Activated naive CD4-positive, alpha-beta T cell treated with anti-CD3 and anti-CD28 coated beads for 36 hours (primary cell): ENCODE results near the gene UQCR11. TPM values are rescaled to one million over a fixed set of nuclear protein-coding genes. Genes with fewer than 3 reads are reported as not detected.

Source experiments
- CTCF ChIA-PET: fragments of 350-600 bp; sonication (Branson Sonifier 250); formaldehyde crosslinking; loops from one replicate; lab custom pipeline; 2021; ENCODE audit warnings: antibody characterized with exemption; lab: Charles Lee
- DNase-seq: peaks from one replicate; pipeline ENCODE4 v3.0.0-alpha.2; 2020
- H3K27ac Mint-ChIP-seq: one replicate; pipeline ENCODE4 v1.8.0; 2021; ENCODE audit warnings: mild to moderate bottlenecking, mixed read lengths
- H3K27me3 Mint-ChIP-seq: one replicate; pipeline ENCODE4 v1.8.0; 2021; ENCODE audit warnings: low read depth, mixed read lengths
- H3K36me3 Mint-ChIP-seq: one replicate; pipeline ENCODE4 v1.8.0; 2021; ENCODE audit warnings: low read depth, mixed read lengths
- H3K4me1 Mint-ChIP-seq: one replicate; pipeline ENCODE4 v1.8.0; 2021; ENCODE audit warnings: low read depth, mixed read lengths
- H3K4me3 Mint-ChIP-seq: one replicate; pipeline ENCODE4 v1.8.0; 2021; ENCODE audit warnings: mild to moderate bottlenecking, moderate library complexity, mixed read lengths
- H3K9me3 Mint-ChIP-seq: one replicate; pipeline ENCODE4 v1.8.0; 2021; ENCODE audit warnings: mixed read lengths
- intact Hi-C: fragments of 100-400 bp; cut with micrococcal nuclease; formaldehyde crosslinking; loops from one replicate; pipeline ENCODE4 v1.15.1; 2023
- total RNA-seq, 2 experiments: library from RNA; stranded (reverse); gene quantifications; one replicate each; pipeline ENCODE4 v1.2.3, GENCODE V29; 2021

The UQCR11 gene
- total RNA-seq, 2 experiments from 2014 or later, result 281 to 293 TPM

- no peaks in the 10 kb centered on the region for H3K9me3 Mint-ChIP-seq
- H3K27ac Mint-ChIP-seq, result no peak overlapping the region
- CTCF ChIA-PET, result no interaction called here
- no peaks in the 10 kb centered on the region for H3K4me1 Mint-ChIP-seq
- DNase-seq, result no peak
- intact Hi-C loops, result no loop called here
- H3K36me3 Mint-ChIP-seq, result no peaks in the 10 kb centered on the region
- H3K27me3 Mint-ChIP-seq, result no peaks in the 10 kb centered on the region
- H3K4me3 Mint-ChIP-seq, result peak overlapping the region; percentile 48
Measured at GRCh38 chr19:1567116-1567847, 38.0 kb downstream of the UQCR11 start.

- Mint-ChIP-seq H3K4me1 (no peaks in the 10 kb centered on the region), H3K9me3 (no peaks in the 10 kb centered on the region), H3K27me3 (no peaks in the 10 kb centered on the region), H3K4me3 (no peak overlapping the region), H3K27ac (no peak overlapping the region), H3K36me3 (no peaks in the 10 kb centered on the region)
- CTCF ChIA-PET, result no interaction called here
- intact Hi-C loops, result no loop called here
- DNase-seq, result no peak
Measured at GRCh38 chr19:1566392-1567115, 38.7 kb downstream of the UQCR11 start.

- H3K4me1 Mint-ChIP-seq, result no peaks in the 10 kb centered on the region
- no peaks in the 10 kb centered on the region for H3K27me3 Mint-ChIP-seq
- no peak overlapping the region for H3K4me3 Mint-ChIP-seq
- H3K9me3 Mint-ChIP-seq, result no peaks in the 10 kb centered on the region
- intact Hi-C loops, result no loop called here
- CTCF ChIA-PET, result no interaction called here
- H3K27ac Mint-ChIP-seq, result no peak overlapping the region
- no peak for DNase-seq
- H3K36me3 Mint-ChIP-seq, result no peaks in the 10 kb centered on the region
Measured at GRCh38 chr19:1563251-1563650, 42.0 kb downstream of the UQCR11 start.

GRCh38 chr19:1561236-1561842 is 43.9 kb downstream of the UQCR11 start:
- Mint-ChIP-seq H3K27ac (no peak overlapping the region), H3K9me3 (no peaks in the 10 kb centered on the region), H3K4me3 (no peak overlapping the region), H3K36me3 (no peaks in the 10 kb centered on the region), H3K4me1 (no peaks in the 10 kb centered on the region), H3K27me3 (no peaks in the 10 kb centered on the region)
- intact Hi-C loops, result no loop called here
- DNase-seq, result no peak
- CTCF ChIA-PET, result no interaction called here

GRCh38 chr19:1560286-1560882 is 44.9 kb downstream of the UQCR11 start:
- no peak for DNase-seq
- intact Hi-C loops, result no loop called here
- Mint-ChIP-seq H3K27ac (no peak overlapping the region), H3K9me3 (no peaks in the 10 kb centered on the region), H3K4me1 (no peaks in the 10 kb centered on the region), H3K36me3 (no peaks in the 10 kb centered on the region), H3K27me3 (no peaks in the 10 kb centered on the region), H3K4me3 (no peak overlapping the region)
- CTCF ChIA-PET, result interaction anchor here (0.7 kb wide), 1 partner anchor 14 kb away, joined by 3 read pairs; no protein-coding TSS in a partner anchor

GRCh38 chr19:1558552-1558951 is 46.7 kb downstream of the UQCR11 start:
- Mint-ChIP-seq H3K36me3 (no peaks in the 10 kb centered on the region), H3K4me1 (no peaks in the 10 kb centered on the region), H3K4me3 (no peak overlapping the region), H3K27ac (no peak overlapping the region), H3K9me3 (no peaks in the 10 kb centered on the region), H3K27me3 (no peaks in the 10 kb centered on the region)
- CTCF ChIA-PET, result no interaction called here
- intact Hi-C loops, result no loop called here
- DNase-seq, result no peak

- H3K4me1 Mint-ChIP-seq, result no peaks in the 10 kb centered on the region
- no peak overlapping the region for H3K27ac Mint-ChIP-seq
- no peak overlapping the region for H3K4me3 Mint-ChIP-seq
- intact Hi-C loops, result no loop called here
- CTCF ChIA-PET, result no interaction called here
- no peak for DNase-seq
- no peaks in the 10 kb centered on the region for H3K9me3 Mint-ChIP-seq
- H3K27me3 Mint-ChIP-seq, result peaks cover 4% of the 10 kb centered on the region
- H3K36me3 Mint-ChIP-seq, result no peaks in the 10 kb centered on the region
Measured at GRCh38 chr19:1556390-1557070, 48.7 kb downstream of the UQCR11 start.

- no peak for DNase-seq
- H3K4me1 Mint-ChIP-seq, result no peaks in the 10 kb centered on the region
- intact Hi-C loops, result no loop called here
- H3K36me3 Mint-ChIP-seq, result no peaks in the 10 kb centered on the region
- H3K4me3 Mint-ChIP-seq, result no peak overlapping the region
- peaks cover 4% of the 10 kb centered on the region for H3K27me3 Mint-ChIP-seq
- CTCF ChIA-PET, result no interaction called here
- H3K9me3 Mint-ChIP-seq, result no peaks in the 10 kb centered on the region
- no peak overlapping the region for H3K27ac Mint-ChIP-seq
Measured at GRCh38 chr19:1555487-1556389, 49.5 kb downstream of the UQCR11 start.

- H3K4me3 Mint-ChIP-seq, result no peak overlapping the region
- no peak overlapping the region for H3K27ac Mint-ChIP-seq
- DNase-seq, result no peak
- H3K36me3 Mint-ChIP-seq, result no peaks in the 10 kb centered on the region
- no peaks in the 10 kb centered on the region for H3K9me3 Mint-ChIP-seq
- CTCF ChIA-PET, result no interaction called here
- H3K27me3 Mint-ChIP-seq, result peaks cover 4% of the 10 kb centered on the region
- no peaks in the 10 kb centered on the region for H3K4me1 Mint-ChIP-seq
- intact Hi-C loops, result no loop called here
Measured at GRCh38 chr19:1554968-1555367, 50.3 kb downstream of the UQCR11 start.

GRCh38 chr19:1553415-1553814 is 51.8 kb downstream of the UQCR11 start:
- H3K27me3 Mint-ChIP-seq, result peaks cover 4% of the 10 kb centered on the region
- no peaks in the 10 kb centered on the region for H3K9me3 Mint-ChIP-seq
- H3K4me1 Mint-ChIP-seq, result no peaks in the 10 kb centered on the region
- no peak overlapping the region for H3K27ac Mint-ChIP-seq
- CTCF ChIA-PET, result interaction anchor here (0.6 kb wide), 1 partner anchor 228 kb away, joined by 3 read pairs; no protein-coding TSS in a partner anchor
- intact Hi-C loops, result no loop called here
- DNase-seq, result no peak
- no peaks in the 10 kb centered on the region for H3K36me3 Mint-ChIP-seq
- no peak overlapping the region for H3K4me3 Mint-ChIP-seq
